NCI-H345 treated with DMSO at 0.1 percent for 48 hours (cell line): ENCODE measurements around the gene RFTN1.

Source experiments
- DNase-seq: peaks from one replicate; lab custom pipeline; 2025; ENCODE audit not compliant: unreplicated experiment; lab: John Stamatoyannopoulos, UW

The RFTN1 gene

DNA sequence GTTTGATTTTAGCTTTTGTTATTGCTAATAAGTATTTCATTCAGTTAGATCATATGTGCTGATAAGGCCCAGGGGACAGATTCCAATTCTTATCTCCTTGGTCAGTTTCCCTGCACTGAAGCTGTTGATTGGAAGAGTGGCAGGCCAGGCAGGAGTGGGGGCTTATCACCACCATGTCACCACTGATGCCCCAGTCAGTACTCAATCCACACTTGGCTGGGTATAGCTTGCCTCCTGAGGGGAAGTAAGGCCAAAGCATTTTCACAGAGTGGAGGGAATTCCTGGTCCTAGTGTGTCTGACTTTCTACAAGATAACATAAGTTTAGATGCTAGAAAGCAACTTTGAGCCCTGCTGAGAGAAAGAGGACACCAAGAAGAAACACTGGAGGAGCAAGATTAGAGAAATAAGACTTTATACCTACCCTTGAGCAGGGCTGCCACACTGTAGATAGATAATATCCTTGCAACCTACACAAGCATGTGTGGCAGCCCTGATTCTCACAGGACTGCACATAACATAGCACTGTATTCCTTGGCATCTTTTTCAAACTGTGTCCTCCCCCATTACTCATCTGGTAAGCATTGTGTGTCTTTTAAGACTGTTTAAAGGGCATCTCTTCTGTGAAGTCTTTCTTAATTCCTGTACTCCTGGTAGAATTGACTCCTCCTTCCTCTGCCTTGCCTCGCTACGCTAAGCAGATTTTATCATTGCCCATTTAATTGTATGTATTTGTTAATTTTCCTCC is 224.2 kb downstream of the RFTN1 start:
- no peak for DNase-seq

GRCh38 chr3:16288664-16289063 is 224.8 kb downstream of the RFTN1 start:
- DNase-seq = no peak

DNA sequence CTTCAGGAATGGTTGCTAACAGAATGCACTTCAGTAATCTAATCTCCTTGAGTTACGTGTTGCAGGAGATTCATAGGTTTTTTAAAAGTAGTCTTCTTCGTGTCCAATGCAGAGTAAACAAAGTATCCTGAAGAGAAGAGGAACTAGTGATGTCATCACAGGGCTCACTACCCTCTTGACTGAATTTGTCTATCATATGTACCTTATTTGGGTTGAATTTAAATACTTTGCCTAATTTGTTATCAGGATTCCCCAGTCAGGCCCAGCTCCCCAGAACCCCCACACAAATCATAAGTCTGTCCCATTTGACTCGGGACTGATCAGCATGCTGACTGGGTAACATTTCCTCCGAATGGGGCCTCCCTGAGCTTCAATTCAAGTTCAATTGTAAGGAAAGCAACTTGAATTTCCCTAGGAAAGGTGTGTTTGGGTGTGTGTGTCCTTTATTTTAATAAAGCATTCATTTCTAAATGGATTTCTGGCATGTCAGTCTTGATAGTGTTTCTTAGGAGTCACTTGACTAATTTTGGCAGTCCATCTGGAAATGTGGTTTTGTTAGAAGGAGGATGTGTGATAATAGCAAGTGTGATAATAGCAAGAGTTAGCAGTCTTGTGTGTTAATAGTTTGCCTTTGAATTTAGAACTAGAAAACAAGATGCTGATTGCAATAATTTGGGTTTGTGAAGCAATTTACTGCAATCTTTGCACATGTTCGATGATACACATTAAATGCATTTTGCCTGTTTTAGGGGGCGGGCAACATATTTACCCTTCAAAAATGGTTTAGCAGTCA is 226.6 kb downstream of the RFTN1 start:
- no peak for DNase-seq

DNA sequence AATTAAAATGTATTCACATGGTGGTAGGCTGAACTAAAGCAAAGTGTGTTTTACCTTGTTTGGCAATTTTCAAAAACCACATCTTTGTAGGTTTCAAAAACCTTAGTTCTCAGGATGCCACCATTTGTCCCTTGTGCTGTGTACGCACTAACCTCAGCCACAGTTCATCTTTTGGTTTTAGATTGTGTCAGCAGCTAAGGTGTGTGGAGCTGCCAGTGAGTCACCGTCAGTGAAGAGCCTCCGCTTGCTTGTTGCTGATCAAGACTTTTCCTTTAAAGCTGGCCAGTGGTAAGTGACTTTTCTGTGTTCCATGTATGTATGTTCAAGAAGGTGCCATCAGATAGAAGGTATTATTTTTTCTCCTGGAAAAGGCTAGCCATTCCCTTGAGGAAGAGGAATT is 227.3 kb downstream of the RFTN1 start:
- DNase-seq = no peak

DNA sequence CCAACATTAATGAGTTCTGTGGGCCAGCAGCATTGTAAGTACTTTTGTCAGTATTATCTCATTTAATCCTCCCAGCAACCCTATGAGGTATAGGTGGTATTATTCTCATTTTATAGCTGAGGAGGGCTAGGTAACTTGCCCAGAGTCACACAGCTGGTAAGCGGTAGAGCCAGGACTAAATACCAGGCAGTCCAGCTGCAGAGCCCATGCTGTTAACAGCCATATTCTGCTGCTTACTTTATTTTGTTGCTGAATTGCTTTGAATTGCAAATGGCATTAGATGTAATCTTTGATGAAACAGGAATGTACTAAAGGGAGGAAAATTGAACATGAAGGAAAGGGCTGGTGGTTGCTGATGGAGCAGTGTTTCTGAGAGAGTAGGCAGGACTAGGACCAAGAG is 228.9 kb downstream of the RFTN1 start:
- DNase-seq = no peak

- no peak for DNase-seq
Measured at GRCh38 chr3:16280671-16281070, 232.8 kb downstream of the RFTN1 start.

DNA sequence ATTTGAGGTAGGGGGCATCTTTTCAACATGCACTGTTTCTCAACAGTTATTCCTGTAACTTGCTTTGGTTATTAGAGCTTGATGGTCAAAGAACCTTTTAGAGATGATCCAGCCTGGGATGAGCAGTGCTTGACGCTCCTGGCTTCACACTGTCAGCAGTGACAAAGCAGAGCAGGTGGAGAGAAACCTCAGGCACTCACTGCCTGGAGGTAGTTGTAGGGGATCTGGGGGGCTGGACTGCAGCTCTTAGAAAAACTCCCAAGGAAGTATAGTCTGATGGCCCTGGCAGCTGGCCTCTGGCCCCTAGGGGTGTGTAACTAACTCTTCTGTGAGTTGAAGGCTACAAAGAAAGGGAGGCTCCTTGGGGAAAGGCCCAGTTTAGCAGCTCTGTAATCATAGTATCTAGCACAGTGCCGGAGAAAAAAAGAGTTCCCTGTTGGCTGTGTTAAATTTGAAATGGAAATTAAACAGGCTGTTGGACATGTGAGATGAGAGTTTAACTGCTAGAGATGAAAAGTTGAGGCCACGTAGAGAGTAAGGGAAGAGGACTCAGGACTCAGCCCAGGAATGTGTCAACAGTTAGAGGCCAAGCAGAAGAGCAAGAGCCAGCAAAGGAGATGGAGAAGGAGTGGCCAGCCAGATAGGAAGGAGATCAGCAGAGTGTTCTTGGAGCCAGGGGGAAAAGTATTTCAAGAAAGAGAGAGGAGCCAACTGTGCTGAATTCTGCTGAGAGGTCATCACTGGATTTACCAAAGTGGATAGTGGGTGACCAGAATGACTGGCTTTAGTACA is 234.3 kb downstream of the RFTN1 start:
- DNase-seq = no peak

DNA sequence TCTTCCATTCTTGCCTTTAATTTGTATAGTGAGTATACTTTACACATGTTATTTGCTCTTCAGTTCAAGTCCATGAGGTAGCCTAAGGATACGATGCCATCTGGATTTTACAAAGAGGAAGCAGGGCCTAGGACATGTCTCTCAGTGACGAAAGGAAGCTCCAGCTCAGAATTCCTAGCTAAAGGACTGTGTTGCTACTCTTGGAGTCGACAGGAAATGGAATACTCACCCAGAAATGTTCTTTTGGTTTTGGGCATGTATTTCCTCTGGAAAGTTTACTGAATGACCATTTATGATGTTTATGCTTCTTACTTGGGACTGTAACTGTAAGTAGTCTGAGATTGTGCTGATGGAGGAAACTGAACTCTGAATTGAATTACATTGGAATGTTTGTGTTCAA is 236.0 kb downstream of the RFTN1 start:
- no peak for DNase-seq

- DNase-seq = no peak
Measured at GRCh38 chr3:16273867-16274266, 239.6 kb downstream of the RFTN1 start.

- no peak for DNase-seq
Measured at GRCh38 chr3:16272588-16272987, 240.9 kb downstream of the RFTN1 start.

GRCh38 chr3:16270855-16271254 is 242.6 kb downstream of the RFTN1 start:
- DNase-seq = no peak

DNA sequence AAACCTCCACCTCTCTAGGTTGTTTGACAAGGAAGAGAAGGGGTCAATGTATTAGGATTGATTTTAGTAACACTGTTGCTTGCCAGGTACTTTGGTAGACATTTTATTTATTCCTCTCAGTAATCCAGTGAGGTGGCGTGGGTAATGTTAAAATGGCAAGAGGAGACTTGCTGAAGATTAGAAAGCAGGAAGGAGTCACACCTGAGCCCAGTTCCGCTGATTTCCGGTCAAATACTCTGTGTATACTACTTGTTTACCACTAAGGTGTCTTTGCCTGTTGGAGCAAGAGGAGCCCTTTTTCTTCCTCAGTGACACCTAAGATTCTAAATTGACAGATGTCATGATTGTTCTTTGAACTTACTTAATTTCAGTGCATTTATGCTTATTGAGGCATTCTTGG is 246.8 kb downstream of the RFTN1 start:
- no peak for DNase-seq
